ENCODE data around the gene SH3YL1. TPM values are rescaled to one million over a fixed set of nuclear protein-coding genes. Genes with fewer than 3 reads are reported as not detected.

The SH3YL1 gene
- total RNA-seq, 2 donors from 2014 or later, result 21.1 to 27.3 TPM

- no peak for DNase-seq (ENCODE audit: low spot score)
Observed at GRCh38 chr2:263022-263738, 652 bp downstream of the SH3YL1 start.

GRCh38 chr2:262117-262516, 1.7 kb downstream of the SH3YL1 start:
- no peak for DNase-seq (ENCODE audit: low spot score)
- intact Hi-C loops (cut with DNase I), result no loop called here

More at GRCh38 chr2:263022-263738, 652 bp downstream of the SH3YL1 start:
- intact Hi-C loops (cut with DNase I), result no loop called here

- DNase-seq (ENCODE audit: low spot score), result no peak
- intact Hi-C loops (cut with DNase I), result no loop called here
Observed at GRCh38 chr2:260507-261161, 3.2 kb downstream of the SH3YL1 start.

GRCh38 chr2:259789-260331, 4.0 kb downstream of the SH3YL1 start:
- intact Hi-C loops (cut with DNase I), result no loop called here

GRCh38 chr2:258933-259332, 4.9 kb downstream of the SH3YL1 start:
- intact Hi-C loops (cut with DNase I), result no loop called here
- DNase-seq (ENCODE audit: low spot score), result no peak

More at GRCh38 chr2:259789-260331, 4.0 kb downstream of the SH3YL1 start:
- no peak for DNase-seq (ENCODE audit: low spot score)

- no peak for DNase-seq (ENCODE audit: low spot score)
- intact Hi-C loops (cut with DNase I), result no loop called here
Observed at GRCh38 chr2:257842-258241, 6.0 kb downstream of the SH3YL1 start.

- no peak for DNase-seq (ENCODE audit: low spot score)
- intact Hi-C loops (cut with DNase I), result no loop called here
Observed at GRCh38 chr2:257429-257828, 6.4 kb downstream of the SH3YL1 start.

- no peak for DNase-seq (ENCODE audit: low spot score)
Observed at GRCh38 chr2:256094-256493, 7.7 kb downstream of the SH3YL1 start.

GRCh38 chr2:255195-255594, 8.6 kb downstream of the SH3YL1 start:
- no peak for DNase-seq (ENCODE audit: low spot score)
- intact Hi-C loops (cut with DNase I), result no loop called here

More at GRCh38 chr2:256094-256493, 7.7 kb downstream of the SH3YL1 start:
- intact Hi-C loops (cut with DNase I), result no loop called here

- DNase-seq (ENCODE audit: low spot score), result no peak
- intact Hi-C loops (cut with DNase I), result no loop called here
Observed at GRCh38 chr2:254241-254640, 9.6 kb downstream of the SH3YL1 start.

GRCh38 chr2:253202-253638, 10.6 kb downstream of the SH3YL1 start:
- DNase-seq (ENCODE audit: low spot score), result no peak
- intact Hi-C loops (cut with DNase I), result no loop called here

- intact Hi-C loops (cut with DNase I), result no loop called here
- DNase-seq (ENCODE audit: low spot score), result no peak
Observed at GRCh38 chr2:252001-252602, 11.7 kb downstream of the SH3YL1 start.

GRCh38 chr2:249538-250042, 14.2 kb downstream of the SH3YL1 start:
- intact Hi-C loops (cut with DNase I), result no loop called here
- DNase-seq (ENCODE audit: low spot score), result no peak

- intact Hi-C loops (cut with DNase I), result no loop called here
Observed at GRCh38 chr2:248724-249123, 15.1 kb downstream of the SH3YL1 start.

GRCh38 chr2:246489-247144, 17.2 kb downstream of the SH3YL1 start:
- DNase-seq (ENCODE audit: low spot score), result no peak
- intact Hi-C loops (cut with DNase I), result no loop called here

More at GRCh38 chr2:248724-249123, 15.1 kb downstream of the SH3YL1 start:
- DNase-seq (ENCODE audit: low spot score), result no peak

- DNase-seq (ENCODE audit: low spot score), result no peak
- intact Hi-C loops (cut with DNase I), result no loop called here
Observed at GRCh38 chr2:244547-244946, 19.3 kb downstream of the SH3YL1 start.

GRCh38 chr2:238869-239268, 25.0 kb downstream of the SH3YL1 start:
- no peak for DNase-seq (ENCODE audit: low spot score)
- intact Hi-C loops (cut with DNase I), result no loop called here

GRCh38 chr2:238431-238830, 25.4 kb downstream of the SH3YL1 start:
- DNase-seq (ENCODE audit: low spot score), result no peak
- intact Hi-C loops (cut with DNase I), result no loop called here

GRCh38 chr2:237878-238277, 26.0 kb downstream of the SH3YL1 start:
- no peak for DNase-seq (ENCODE audit: low spot score)
- intact Hi-C loops (cut with DNase I), result no loop called here

All from posterior vena cava (tissue), 2 donors.